Measurements from ENCODE around the gene PPM1A.

DNA sequence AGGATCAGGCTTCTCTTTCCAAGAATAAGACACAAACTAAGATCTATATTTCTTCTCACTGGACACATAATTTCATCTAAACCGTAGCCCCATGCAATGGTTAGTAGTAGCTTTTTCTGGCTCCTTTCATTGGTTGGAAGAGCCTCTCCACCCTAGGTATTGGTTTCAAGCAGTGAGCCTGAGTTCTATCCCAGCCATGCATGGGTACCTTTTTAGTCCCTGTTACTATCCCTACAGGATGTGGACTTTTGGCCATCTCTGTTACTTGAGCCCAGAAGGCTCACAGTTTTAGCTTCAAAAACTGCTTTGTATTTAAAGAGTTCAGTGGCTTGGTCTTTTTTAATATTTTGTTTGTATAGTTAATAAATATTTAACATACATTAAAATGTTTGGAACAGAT, 16.1 kb downstream of the PPM1A start:
- TF ChIP-seq, protein P1, sequence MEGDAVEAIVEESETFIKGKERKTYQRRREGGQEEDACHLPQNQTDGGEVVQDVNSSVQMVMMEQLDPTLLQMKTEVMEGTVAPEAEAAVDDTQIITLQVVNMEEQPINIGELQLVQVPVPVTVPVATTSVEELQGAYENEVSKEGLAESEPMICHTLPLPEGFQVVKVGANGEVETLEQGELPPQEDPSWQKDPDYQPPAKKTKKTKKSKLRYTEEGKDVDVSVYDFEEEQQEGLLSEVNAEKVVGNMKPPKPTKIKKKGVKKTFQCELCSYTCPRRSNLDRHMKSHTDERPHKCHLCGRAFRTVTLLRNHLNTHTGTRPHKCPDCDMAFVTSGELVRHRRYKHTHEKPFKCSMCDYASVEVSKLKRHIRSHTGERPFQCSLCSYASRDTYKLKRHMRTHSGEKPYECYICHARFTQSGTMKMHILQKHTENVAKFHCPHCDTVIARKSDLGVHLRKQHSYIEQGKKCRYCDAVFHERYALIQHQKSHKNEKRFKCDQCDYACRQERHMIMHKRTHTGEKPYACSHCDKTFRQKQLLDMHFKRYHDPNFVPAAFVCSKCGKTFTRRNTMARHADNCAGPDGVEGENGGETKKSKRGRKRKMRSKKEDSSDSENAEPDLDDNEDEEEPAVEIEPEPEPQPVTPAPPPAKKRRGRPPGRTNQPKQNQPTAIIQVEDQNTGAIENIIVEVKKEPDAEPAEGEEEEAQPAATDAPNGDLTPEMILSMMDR (IDR thresholded peaks at IDR 0.05), result no peak
- TF ChIP-seq EP300 (IDR thresholded peaks at IDR 0.05) (no peak), POLR2A (IDR thresholded peaks at IDR 0.05) (no peak)

All from tibial nerve (tissue), 4 donors.